Pancreas (tissue), 10 donors: ENCODE data around the gene PLPP2. TPM values are rescaled to one million over a fixed set of nuclear protein-coding genes. Genes with fewer than 3 reads are reported as not detected.

Experiments
- ATAC-seq, 4 donors: fragments of 200-7000 bp; cut with Tn5 transposase; one replicate each; pipeline versions ENCODE4 v1.8.0 to v1.9.1; 2020; ENCODE audit warnings: mild to moderate bottlenecking in 4 of 4, moderate library complexity in 4 of 4
- DNase-seq, 6 donors: peaks; one replicate each; pipeline ENCODE4 v3.0.0-alpha.2; 2020
- FAIRE-seq: peaks from 2 replicates; lab custom pipeline; 2012; peaks lifted over from hg19 to GRCh38; lab: Jason Lieb, UNC
- H3K27ac ChIP-seq, 4 donors: fragments of 200-600 bp; sonication (generic); 1 replicate in 3 of 4; 2 replicates in 1 of 4; pipeline versions ENCODE4 v1.5.0 to v1.8.0; 2020
- H3K27me3 ChIP-seq, 4 donors: fragments of 200-600 bp; one replicate each; pipeline ENCODE4 v1.8.0; 2021
- H3K36me3 ChIP-seq, 3 donors: fragments of 200-600 bp; sonication (generic) in 1 of 3; one replicate each; pipeline versions ENCODE4 v1.5.0 to v1.8.0; 2020 to 2021
- H3K4me1 ChIP-seq, 3 donors: fragments of 200-600 bp; one replicate each; pipeline ENCODE4 v1.8.0; 2021
- H3K4me3 ChIP-seq, 4 donors: fragments of 200-600 bp; sonication (generic) in 2 of 4; one replicate each; pipeline versions ENCODE4 v1.5.0 to v1.8.0; 2020 to 2021
- H3K9me3 ChIP-seq, 4 donors: fragments of 200-600 bp; one replicate each; pipeline ENCODE4 v1.8.0; 2021
- WGBS, 2 donors: extraction: QIAGEN DNeasy Blood & Tissue Kit; methylation state at CpG; one replicate each; pipeline ENCODE4 v1.1.7; 2013; 5-methylcytosine and 5-hydroxymethylcytosine counted together
- intact Hi-C, 3 donors: fragments of 100-400 bp; cut with DNase I; formaldehyde crosslinking; loops; one replicate each; pipeline versions ENCODE4 v1.11.1 to v1.14.2; 2022
- polyA plus RNA-seq, 2 donors: library from polyadenylated mRNA; stranded (reverse); fragments of 200-250 nt; gene quantifications; one replicate each; pipeline ENCODE4 v1.2.3, GENCODE V29; 2013
- total RNA-seq, 6 donors: library from RNA; stranded (reverse); fragmentation: NEBNext Ultra II Directional in 4 of 6; extraction: Animal tissue kit (Norgen Biotek cat#: 25700) in 4 of 6; gene quantifications; one replicate each; pipeline versions ENCODE4 v1.2.1 to v1.2.4, GENCODE V29; 2021 to 2023
- TF ChIP-seq, protein P1 (sequence below), 4 donors: fragments of 200-600 bp; sonication (generic) in 3 of 4; IDR thresholded peaks; one replicate each; pipeline versions ENCODE4 v1.5.0 to v1.8.0; 2021; ENCODE audit warnings: antibody characterized with exemption in 4 of 4
- donor health status: healthy with polysubstance abuse.
- donor health status: DM: no; HTN: no; CAD: no; lungs with moderate emphysema.
- donor health status: DM: no; HTN: no; CAD: no.
- donor health status: control.
- donor health status: control.
- donor health status: Bipolar disorder and iron deficiency.
- donor health status: DM: yes; HTN: yes; CAD: no.
- donor health status: DM: no; HTN: no; CAD: no.
- donor health status: DM: no; HTN: no; CAD: no.
- donor health status: DM: yes; HTN: yes; CAD: no.

PLPP2 gene
- total and polyA plus RNA-seq, 8 donors = 15.7 to 93.8 (median 28.7) TPM

DNA sequence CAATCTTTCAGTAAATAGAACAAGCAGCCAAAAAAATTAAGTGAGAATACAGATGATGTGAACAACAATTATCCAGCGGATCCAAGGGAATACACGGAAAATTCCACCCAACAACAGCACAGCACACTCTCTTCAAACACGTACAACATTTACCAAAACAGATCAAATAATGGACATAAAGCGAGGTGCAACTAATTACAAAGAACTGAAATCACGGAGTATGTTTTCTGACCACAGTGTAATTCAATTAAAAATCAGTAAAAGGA lies 27.2 kb upstream of the PLPP2 start:
- intact Hi-C loops = no loop called here

GRCh38 chr19:317710-318508 lies 26.7 kb upstream of the PLPP2 start:
- no peaks in the 10 kb centered on the region for H3K4me1 ChIP-seq
- H3K27me3 ChIP-seq = no peaks in the 10 kb centered on the region
- H3K4me3 ChIP-seq = no peak overlapping the region
- WGBS, 2 donors = 94 to 97% methylated on average over 10 of the region's 10 CpGs
- H3K9me3 ChIP-seq = no peaks in the 10 kb centered on the region
- H3K36me3 ChIP-seq = peaks cover 0 to 6% (median 5%) of the 10 kb centered on the region in 3 donors
- TF ChIP-seq, protein P1, sequence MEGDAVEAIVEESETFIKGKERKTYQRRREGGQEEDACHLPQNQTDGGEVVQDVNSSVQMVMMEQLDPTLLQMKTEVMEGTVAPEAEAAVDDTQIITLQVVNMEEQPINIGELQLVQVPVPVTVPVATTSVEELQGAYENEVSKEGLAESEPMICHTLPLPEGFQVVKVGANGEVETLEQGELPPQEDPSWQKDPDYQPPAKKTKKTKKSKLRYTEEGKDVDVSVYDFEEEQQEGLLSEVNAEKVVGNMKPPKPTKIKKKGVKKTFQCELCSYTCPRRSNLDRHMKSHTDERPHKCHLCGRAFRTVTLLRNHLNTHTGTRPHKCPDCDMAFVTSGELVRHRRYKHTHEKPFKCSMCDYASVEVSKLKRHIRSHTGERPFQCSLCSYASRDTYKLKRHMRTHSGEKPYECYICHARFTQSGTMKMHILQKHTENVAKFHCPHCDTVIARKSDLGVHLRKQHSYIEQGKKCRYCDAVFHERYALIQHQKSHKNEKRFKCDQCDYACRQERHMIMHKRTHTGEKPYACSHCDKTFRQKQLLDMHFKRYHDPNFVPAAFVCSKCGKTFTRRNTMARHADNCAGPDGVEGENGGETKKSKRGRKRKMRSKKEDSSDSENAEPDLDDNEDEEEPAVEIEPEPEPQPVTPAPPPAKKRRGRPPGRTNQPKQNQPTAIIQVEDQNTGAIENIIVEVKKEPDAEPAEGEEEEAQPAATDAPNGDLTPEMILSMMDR (IDR thresholded peaks at IDR 0.05) = no peak
- no peak for FAIRE-seq
- ATAC-seq = no peak
- intact Hi-C loops = no loop called here
- H3K27ac ChIP-seq = no peak overlapping the region
- DNase-seq = no peak

More for the DNA sequence above, 27.2 kb upstream of the PLPP2 start:
- Histone ChIP-seq H3K36me3 (peaks cover 0 to 6% (median 2%) of the 10 kb centered on the region in 3 donors), H3K27ac (no peak overlapping the region), H3K4me3 (no peak overlapping the region), H3K4me1 (no peaks in the 10 kb centered on the region), H3K9me3 (no peaks in the 10 kb centered on the region), H3K27me3 (no peaks in the 10 kb centered on the region)
- WGBS, 2 donors = 76 to 94% methylated on average over 5 of the region's 5 CpGs
- TF ChIP-seq, protein P1 (IDR thresholded peaks at IDR 0.05) = no peak
- no peak for FAIRE-seq
- DNase-seq = no peak
- no peak for ATAC-seq

DNA sequence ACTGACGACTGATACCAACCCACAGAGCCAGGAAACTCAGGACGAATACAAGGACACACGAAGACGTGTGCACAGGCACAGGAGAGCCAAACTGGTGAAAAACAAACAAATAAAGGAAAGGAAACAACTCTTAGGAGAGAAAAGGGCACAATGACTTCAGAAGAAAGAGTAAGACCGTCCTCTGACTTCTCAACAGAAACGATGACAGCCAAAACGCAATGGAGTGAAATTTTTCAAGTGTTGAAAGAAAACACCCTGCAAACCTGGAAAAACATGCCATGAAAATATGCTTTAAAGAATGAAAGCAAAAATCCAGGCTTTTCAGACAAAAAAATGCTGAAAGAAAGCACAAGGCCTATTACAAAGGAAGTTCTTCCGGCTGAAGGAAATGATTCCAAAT lies 24.6 kb upstream of the PLPP2 start:
- Histone ChIP-seq H3K36me3 (peaks cover 0 to 20% (median 14%) of the 10 kb centered on the region in 3 donors), H3K27me3 (no peaks in the 10 kb centered on the region), H3K27ac (no peak overlapping the region), H3K9me3 (no peaks in the 10 kb centered on the region), H3K4me1 (no peaks in the 10 kb centered on the region), H3K4me3 (no peak overlapping the region)
- WGBS, 2 donors = 79 to 85% methylated on average over 8 of the region's 8 CpGs
- DNase-seq = no peak
- no peak for FAIRE-seq
- no peak for ATAC-seq
- intact Hi-C loops = no loop called here
- TF ChIP-seq, protein P1 (IDR thresholded peaks at IDR 0.05) = no peak

DNA sequence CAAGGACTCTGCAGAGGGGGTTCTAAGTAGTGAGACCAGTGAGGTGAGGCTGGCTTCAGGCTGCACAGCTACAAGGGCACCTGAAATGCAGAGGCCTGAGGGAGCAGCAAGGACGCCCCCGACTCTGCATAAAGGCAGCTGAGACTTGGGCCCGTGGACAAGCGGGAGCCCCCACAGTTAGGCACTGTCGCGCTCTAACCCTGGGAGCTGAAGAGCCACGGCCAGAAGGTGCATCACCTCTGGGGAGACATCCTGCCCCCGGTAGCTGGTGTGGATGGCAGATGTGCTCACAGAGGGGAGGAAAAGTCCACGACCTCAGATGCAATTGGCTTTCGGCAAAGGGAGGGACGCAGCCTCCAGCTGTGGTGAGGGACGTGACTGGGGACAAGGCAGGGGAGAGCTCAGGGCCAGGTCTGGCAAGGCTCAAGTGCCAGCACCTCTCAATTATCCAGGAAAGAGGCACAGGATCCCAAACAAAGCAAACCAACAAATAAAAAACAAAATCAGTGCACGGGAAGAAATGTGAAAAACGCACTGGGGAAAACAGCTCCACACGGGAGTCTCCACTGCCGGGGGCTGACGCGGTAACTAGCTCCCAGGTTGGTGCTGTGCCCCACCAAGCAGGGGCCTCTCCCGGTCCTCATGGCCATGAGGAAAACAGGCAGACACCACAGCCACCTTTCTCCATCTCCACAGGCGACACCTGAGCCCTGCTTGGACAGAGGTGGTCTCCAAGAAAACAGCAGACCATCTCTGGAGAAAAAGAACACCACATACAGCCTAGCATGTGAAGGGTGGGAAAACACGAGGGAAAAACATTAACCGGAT lies 23.0 kb upstream of the PLPP2 start:
- Histone ChIP-seq H3K27me3 (no peaks in the 10 kb centered on the region), H3K4me3 (no peak overlapping the region), H3K4me1 (no peaks in the 10 kb centered on the region), H3K36me3 (peaks cover 0 to 21% (median 14%) of the 10 kb centered on the region in 3 donors), H3K27ac (no peak overlapping the region), H3K9me3 (no peaks in the 10 kb centered on the region)
- ATAC-seq = no peak
- 87 to 92% methylated on average over 22 of the region's 22 CpGs for WGBS, 2 donors
- TF ChIP-seq, protein P1 (IDR thresholded peaks at IDR 0.05) = no peak
- FAIRE-seq = no peak
- intact Hi-C loops = no loop called here
- no peak for DNase-seq
